DND-41 (cell line): ENCODE results near the gene MTM1.
A peak's percentile ranks its signal among the peaks of the same experiment; 100 is the strongest.

Experiments used
- ATAC-seq: fragments of 200-7000 bp; cut with Tn5 transposase; 3 replicates; pipeline ENCODE4 v1.9.1; 2021; ENCODE audit warnings: low read depth; ENCODE audit not compliant: insufficient read depth
- DNase-seq: peaks from one replicate; pipeline ENCODE4 v3.0.0-alpha.2; 2020
- H2AFZ ChIP-seq: 2 replicates; pipeline ENCODE4 v1.6.0; 2012; ENCODE audit warnings: low read depth, low read length
- H3K27ac ChIP-seq: 2 replicates; pipeline ENCODE4 v1.5.1; 2012; ENCODE audit warnings: low read length, inconsistent platforms
- H3K27me3 ChIP-seq: fragments of 200-600 bp; sonication (generic); 2 replicates; pipeline ENCODE4 v1.6.0; 2012; ENCODE audit warnings: low read length, mild to moderate bottlenecking, inconsistent platforms; ENCODE audit not compliant: insufficient read depth, poor library complexity
- H3K36me3 ChIP-seq: 2 replicates; pipeline ENCODE4 v1.5.1; 2012; ENCODE audit warnings: low read length, inconsistent platforms; ENCODE audit not compliant: insufficient read depth
- H3K4me1 ChIP-seq: 2 replicates; pipeline ENCODE4 v1.5.1; 2012; ENCODE audit warnings: mild to moderate bottlenecking, low read length; ENCODE audit not compliant: insufficient read depth
- H3K4me2 ChIP-seq: 2 replicates; pipeline ENCODE4 v1.6.0; 2012; ENCODE audit warnings: mild to moderate bottlenecking, moderate library complexity, low read length, inconsistent platforms; ENCODE audit not compliant: insufficient read depth
- H3K4me3 ChIP-seq, 2 experiments: fragments of 200-600 bp in 1 of 2; shearing (Covaris generic) in 1 of 2; 2 replicates each; pipeline ENCODE4 v1.5.1; 2012 to 2016; ENCODE audit warnings: inconsistent platforms in 2 of 2, low read length in 2 of 2, mild to moderate bottlenecking in 2 of 2, low read depth in 1 of 2, moderate library complexity in 1 of 2
- H3K79me2 ChIP-seq: 2 replicates; pipeline ENCODE4 v1.6.0; 2012; ENCODE audit warnings: low read length, inconsistent platforms; ENCODE audit not compliant: insufficient read depth
- H3K9ac ChIP-seq: 2 replicates; pipeline ENCODE4 v1.6.0; 2012; ENCODE audit warnings: low read depth, mild to moderate bottlenecking, inconsistent platforms, low read length, moderate library complexity
- H3K9me3 ChIP-seq: 2 replicates; pipeline ENCODE4 v1.5.1; 2012; ENCODE audit warnings: low read length, moderate library complexity, mild to moderate bottlenecking, inconsistent platforms; ENCODE audit not compliant: insufficient read depth, severe bottlenecking
- H4K20me1 ChIP-seq: 2 replicates; pipeline ENCODE4 v1.6.0; 2012; ENCODE audit warnings: low read length; ENCODE audit not compliant: insufficient read depth
- CTCF ChIP-seq: IDR thresholded peaks from 2 replicates; pipeline ENCODE4 v1.5.1; 2012; ENCODE audit warnings: borderline replicate concordance, low read length, moderate library complexity, mild to moderate bottlenecking; ENCODE audit not compliant: poor library complexity, severe bottlenecking; ENCODE audit errors: extremely low read depth
- EZH2 ChIP-seq: IDR thresholded peaks from 3 replicates; pipeline ENCODE4 v1.6.1; 2012; ENCODE audit warnings: borderline replicate concordance, low read depth, mild to moderate bottlenecking, moderate library complexity, low read length, inconsistent platforms; ENCODE audit not compliant: severe bottlenecking

Gene MTM1

GRCh38 chrX:150573702-150574101 lies 5.3 kb downstream of the MTM1 start:
- H3K36me3 ChIP-seq, result no peaks in the 10 kb centered on the region
- TF ChIP-seq CTCF (peak; percentile 10), EZH2 (no peak)
- peaks cover 89% of the 10 kb centered on the region for H3K79me2 ChIP-seq
- H3K4me2 ChIP-seq, result no peak overlapping the region
- H3K27ac ChIP-seq, result peak overlapping the region; percentile 20
- H4K20me1 ChIP-seq, result no peaks in the 10 kb centered on the region; the same call in 1 of the 2 replicates
- peaks cover 59% of the 10 kb centered on the region for H3K4me1 ChIP-seq
- H3K27me3 ChIP-seq, result no peaks in the 10 kb centered on the region
- DNase-seq, result no peak
- H2AFZ ChIP-seq, result no peak overlapping the region
- no peak for ATAC-seq
- H3K9me3 ChIP-seq, result no peaks in the 10 kb centered on the region
- H3K4me3 ChIP-seq, result no peak overlapping the region
- H3K9ac ChIP-seq, result no peak overlapping the region

GRCh38 chrX:150574559-150575418 lies 6.4 kb downstream of the MTM1 start:
- no peak overlapping the region for H3K4me3 ChIP-seq
- no peak overlapping the region for H3K9ac ChIP-seq
- H3K4me2 ChIP-seq, result no peak overlapping the region; the same call in 1 of the 2 replicates
- no peaks in the 10 kb centered on the region for H3K27me3 ChIP-seq
- no peaks in the 10 kb centered on the region; the same call in 1 of the 2 replicates for H4K20me1 ChIP-seq
- no peak overlapping the region for H2AFZ ChIP-seq
- no peaks in the 10 kb centered on the region for H3K9me3 ChIP-seq
- TF ChIP-seq CTCF (no peak), EZH2 (no peak)
- ATAC-seq (no peak), DNase-seq (no peak)
- H3K4me1 ChIP-seq, result peaks cover 53% of the 10 kb centered on the region
- peaks cover 80% of the 10 kb centered on the region for H3K79me2 ChIP-seq
- H3K36me3 ChIP-seq, result no peaks in the 10 kb centered on the region
- H3K27ac ChIP-seq, result peak overlapping the region; percentile 40

- Histone ChIP-seq H3K4me1 (peaks cover 47% of the 10 kb centered on the region), H4K20me1 (no peaks in the 10 kb centered on the region; the same call in 1 of the 2 replicates), H3K4me2 (no peak overlapping the region; the same call in 1 of the 2 replicates), H3K79me2 (peaks cover 81% of the 10 kb centered on the region), H3K9me3 (no peaks in the 10 kb centered on the region), H3K9ac (no peak overlapping the region), H3K4me3 (no peak overlapping the region), H2AFZ (no peak overlapping the region), H3K27ac (no peak overlapping the region), H3K27me3 (no peaks in the 10 kb centered on the region), H3K36me3 (no peaks in the 10 kb centered on the region)
- no peak for TF ChIP-seq CTCF
- TF ChIP-seq EZH2, result no peak
- no peak for DNase-seq
- ATAC-seq, result no peak
Observed at GRCh38 chrX:150575419-150575814, 7.0 kb downstream of the MTM1 start.
